T-helper 1 cell (primary cell): Measurements from ENCODE around the gene MAP7.

Experiments used
- DNase-seq, 5 donors: peaks; one replicate each; pipeline ENCODE4 v3.0.0-alpha.2; 2012 to 2020

The MAP7 gene

GRCh38 chr6:136370988-136371728, 179.1 kb downstream of the MAP7 start:
- DNase-seq, result no peak

DNA sequence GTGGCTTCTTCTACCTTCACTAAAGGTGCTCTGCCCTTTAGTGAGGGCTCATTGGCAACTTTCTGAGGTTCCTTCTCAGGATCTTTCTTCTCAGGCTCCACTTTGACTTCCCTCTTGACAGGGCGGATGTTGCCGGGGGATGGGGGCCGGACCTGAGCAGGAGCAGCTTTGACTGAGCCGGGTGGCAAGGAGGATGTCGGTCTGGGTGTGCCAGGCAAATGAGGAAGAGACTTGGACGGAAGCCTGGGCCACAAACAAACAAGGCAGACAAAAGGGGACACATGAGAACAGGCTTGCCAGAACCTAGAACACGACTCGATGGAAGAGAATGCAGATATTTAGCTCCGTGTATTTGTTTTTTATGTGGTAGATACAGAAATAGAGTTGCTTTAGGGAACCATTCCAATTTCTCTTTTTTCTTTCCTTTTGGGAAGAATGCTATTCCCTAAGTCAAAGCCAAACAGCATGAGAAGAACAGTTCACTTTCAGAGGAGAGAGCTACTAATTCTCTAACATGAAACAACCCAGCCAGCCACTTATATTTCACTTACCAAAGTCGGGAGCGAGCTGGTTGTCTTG, 184.4 kb downstream of the MAP7 start:
- DNase-seq, result peak in 1 of 5 donors; percentile 50

DNA sequence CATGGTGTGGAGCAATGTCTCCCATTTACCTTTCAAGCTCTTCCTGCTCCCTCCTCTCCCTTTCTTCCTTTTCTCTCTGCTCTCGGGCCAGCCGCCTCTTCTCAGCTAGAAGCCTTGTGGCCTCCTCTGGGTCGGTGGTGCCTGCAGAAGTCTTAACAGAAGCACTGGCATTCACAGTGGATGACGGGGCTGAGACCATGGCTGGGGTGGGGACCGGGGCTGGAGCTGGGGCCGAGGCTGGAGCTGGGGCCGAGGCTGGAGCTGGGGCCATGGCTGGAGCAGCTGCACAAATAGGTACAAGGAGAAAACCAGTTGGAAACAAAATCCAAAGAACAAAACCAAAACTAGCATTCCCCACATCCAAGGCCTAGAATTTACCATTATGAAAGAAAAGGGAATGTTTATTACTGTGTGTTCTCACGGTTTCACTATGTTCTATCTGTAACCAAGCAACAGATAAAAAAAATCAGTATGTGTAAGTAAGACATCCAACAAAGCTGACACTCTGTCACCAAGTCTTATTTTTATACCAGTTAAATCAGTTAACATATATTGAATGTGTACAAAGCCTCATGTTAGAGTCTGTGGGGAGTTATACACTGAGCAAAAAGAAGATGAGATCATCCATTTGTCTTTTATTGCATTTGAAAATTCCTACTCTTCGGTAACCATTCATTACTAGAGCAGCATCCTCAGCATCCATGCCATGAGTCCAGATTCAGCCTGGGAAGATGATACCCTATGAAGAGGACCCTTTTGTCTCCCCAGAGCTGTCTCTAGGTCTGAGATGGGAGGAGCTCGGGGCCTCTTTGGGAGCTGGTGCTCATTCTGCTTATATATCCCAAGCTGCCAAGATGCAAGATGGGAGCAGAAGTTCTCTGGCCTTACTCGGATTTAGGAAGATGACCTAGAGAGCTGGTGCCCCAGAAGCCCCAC, 187.5 kb downstream of the MAP7 start:
- DNase-seq, result no peak

DNA sequence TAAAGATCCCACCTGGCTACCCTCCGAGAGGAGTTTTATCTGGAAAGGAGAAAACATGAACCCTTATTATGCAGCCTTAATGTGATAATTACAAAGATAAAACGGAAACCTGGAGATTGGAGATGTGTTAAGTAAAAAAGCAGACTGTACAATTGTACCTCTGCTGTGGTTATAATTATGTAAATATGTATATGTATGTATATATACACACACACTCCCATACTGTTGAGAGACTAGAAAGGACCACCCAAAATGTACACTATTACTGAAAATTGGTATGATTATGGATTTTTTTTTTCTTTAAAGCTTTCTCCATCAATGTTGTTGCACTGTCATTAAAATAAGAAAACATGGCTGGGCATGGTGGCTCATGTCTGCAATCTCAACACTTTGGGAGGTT, 188.4 kb downstream of the MAP7 start:
- no peak for DNase-seq

- no peak for DNase-seq
Observed at GRCh38 chr6:136360783-136361182, 189.4 kb downstream of the MAP7 start.

DNA sequence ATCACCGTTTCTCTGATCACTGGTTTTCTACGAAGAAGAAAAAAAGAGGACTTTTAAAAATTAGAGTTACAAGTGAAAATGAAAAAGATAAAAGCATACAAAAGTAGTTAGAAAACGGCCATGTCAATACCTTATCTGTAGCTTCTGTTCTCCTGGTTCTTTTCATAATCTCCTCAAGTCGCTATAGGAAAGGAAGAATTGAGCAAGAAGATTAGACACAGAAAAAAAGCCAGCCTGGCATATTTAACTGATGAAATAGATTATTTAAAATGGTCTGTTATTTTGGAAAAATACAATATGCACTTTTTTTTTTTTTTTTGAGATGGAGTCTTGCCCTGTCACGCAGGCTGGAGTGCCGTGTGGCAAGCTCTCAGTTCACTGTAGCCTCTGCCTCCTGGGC, 190.4 kb downstream of the MAP7 start:
- DNase-seq, result no peak

DNA sequence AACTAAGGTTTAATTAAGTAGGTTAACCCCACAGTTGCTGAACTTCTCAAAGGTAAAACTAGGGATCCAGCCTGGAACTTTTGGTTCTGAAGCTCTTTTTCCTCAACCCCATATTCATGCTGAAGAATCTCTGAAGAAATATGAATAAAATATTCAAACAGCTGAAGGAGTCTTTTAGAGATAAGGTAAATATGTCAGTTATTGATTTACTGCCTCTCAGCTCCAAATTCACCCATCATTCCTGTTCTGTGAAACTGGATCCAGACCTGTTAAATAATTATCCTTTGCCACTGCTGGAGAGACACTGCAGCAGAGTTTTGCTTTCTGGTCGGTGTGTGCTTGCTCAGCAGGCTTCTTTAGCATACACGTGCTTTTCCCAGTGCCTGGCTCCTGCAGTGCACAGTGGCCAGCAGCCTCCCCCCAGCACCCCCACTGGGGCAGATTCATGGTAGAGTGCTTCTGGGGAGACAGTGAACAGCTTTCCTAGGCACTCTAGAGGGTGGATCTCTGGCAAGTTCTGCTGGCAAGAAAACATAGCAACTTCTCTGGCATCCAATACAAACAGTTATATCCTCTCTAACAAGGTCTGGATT, 198.6 kb downstream of the MAP7 start:
- DNase-seq, result no peak

DNA sequence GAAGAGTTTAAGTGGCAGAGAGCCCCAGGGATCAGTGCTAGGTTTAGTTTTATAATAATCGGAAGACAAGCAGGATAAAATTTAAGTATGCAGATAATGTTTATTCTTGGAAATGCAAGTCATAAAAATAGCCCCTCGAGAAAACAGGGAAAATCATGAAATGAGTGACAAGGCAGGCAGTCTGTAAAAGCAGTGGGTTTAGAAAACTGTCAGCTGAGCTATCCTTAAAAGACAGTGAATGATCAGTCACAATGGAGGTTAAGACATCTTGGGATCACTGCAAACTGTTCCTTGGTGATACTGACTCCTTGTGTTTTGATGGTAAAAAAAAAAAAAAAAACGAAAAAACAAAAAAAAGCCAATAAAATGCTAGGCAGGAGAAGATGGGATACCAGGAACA, 199.3 kb downstream of the MAP7 start:
- no peak for DNase-seq

- no peak for DNase-seq
Observed at GRCh38 chr6:136347847-136348246, 202.4 kb downstream of the MAP7 start.

DNA sequence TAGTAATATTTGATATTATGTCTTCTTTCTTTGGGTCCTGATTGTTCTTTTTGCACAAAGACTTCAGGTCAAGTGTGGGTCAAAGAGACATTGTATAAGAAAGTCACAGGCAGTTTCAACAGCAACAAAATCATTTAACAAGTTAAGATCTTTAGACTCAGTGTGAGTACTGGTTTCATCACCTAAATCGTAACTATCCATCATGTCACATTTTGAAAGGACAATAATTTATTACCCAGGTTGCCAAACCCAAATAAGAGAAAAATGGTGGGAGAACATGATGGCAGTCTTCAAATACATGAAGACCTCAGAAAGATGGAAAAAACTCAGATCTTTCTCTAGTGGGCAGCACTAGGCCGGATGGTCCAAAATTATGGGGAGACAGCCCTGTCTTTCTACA, 205.1 kb downstream of the MAP7 start:
- no peak for DNase-seq

DNA sequence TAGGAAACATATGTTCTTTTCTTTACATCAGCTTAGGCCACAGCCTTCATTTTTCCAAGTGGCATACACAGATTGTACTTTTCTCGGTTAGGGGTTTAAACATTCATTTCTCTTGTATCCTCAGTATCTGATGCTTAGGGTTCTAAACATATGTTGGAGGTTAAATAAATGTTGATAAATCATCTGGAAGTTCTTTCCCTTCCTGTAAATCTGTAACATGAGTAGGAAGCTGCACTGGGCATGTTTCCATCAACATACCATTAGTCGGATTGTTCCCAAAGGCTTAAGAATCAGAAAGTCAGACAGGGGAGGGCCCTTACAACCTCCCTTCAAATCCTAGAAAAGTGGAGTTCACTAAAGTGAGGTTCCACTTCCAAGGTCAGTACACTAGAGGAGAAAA, 205.8 kb downstream of the MAP7 start:
- DNase-seq, result no peak

DNA sequence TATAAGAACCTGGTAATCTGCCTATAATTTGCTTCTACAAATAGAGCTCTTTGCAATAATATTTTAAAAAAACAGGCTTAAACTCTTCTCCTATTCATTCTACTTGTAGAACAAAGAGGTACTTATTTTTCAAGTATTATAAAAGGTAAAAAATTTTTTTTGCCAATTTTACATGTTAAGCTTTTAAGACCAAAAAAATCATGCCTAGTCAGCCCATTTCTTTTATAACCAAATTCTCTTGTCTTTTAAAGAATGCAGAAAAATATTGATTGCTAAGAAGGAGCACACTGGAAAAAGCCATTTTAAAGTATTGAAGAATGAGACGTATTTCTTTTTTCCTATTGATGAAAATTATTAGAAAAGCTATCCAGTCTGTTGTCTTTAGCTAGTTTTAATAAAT, 206.5 kb downstream of the MAP7 start:
- DNase-seq, result no peak

DNA sequence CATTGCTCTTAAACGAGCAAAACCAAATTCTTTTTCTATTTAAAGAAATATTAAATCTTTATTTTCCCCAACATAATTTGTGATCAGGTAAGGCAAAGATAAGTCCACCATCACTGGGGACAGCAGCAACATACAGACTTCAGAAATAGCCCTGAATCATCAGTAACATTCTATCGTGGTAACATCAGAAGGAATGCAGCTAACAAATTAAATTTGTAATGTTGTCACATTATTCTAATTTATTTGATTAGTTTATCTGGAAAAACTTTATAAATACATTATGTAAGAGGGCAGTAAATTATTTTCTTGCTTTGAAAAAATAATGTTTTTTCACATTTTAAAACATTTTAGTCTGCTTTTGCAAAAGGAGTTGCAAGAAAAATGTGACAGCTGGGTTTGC, 206.9 kb downstream of the MAP7 start:
- DNase-seq, result no peak

GRCh38 chr6:136341967-136342366, 208.3 kb downstream of the MAP7 start:
- DNase-seq, result no peak

DNA sequence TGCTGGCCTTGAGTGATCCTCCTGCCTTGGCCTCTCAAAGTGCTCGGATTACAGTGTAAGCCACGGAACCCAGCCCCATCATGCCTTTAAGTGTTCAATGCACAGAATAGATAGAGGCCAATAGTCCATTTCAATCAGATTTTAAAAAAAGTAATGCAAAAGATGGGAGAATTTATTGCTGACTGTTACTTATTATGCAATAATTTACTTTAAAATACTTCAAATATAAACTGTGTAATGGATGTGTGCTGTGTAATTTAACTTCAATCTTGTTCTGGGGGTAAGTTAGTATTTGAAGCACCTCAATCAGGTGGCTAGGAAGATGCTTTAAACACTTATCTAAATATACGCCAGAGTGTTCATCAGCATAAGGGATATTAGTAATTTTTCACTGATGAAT, 208.9 kb downstream of the MAP7 start:
- no peak for DNase-seq

GRCh38 chr6:136338486-136338885, 211.7 kb downstream of the MAP7 start:
- DNase-seq, result no peak

DNA sequence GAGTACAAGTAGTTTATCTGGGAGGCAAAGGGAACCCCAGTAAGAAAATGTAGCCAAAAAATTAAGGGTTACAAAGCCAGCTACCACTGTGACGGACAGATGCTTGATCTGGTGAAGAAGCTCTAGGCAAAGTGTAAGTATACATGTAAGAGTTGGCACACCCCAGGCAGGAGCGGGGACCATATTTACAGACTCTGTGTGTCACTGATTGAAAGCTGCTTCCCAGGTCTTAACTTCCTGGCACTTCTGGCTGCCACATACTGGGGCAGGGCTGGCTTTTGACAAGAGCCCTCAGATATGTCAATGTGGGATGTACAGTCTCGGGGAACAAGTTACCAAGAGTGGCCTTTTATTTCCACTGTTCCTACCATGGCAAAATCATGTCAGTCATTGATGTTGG, 212.6 kb downstream of the MAP7 start:
- DNase-seq, result no peak

DNA sequence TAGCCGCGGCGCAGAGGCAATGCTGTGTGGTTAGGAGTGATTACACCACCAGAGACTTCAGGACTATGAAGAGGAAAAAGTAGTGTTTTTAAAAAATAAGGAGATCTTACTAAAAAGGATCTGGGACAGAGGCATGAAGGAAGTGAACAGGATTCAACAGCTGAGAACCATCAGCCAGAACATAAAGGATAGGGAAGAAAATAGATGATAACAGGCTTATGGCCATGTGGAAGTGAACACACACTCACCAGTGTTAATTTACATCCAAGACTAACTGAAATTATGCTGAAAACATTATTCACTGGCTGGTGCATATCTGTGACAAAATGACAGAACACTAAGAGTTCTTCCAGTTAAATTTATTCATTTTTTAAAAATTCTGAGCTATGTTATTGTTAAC, 213.1 kb downstream of the MAP7 start:
- no peak for DNase-seq

DNA sequence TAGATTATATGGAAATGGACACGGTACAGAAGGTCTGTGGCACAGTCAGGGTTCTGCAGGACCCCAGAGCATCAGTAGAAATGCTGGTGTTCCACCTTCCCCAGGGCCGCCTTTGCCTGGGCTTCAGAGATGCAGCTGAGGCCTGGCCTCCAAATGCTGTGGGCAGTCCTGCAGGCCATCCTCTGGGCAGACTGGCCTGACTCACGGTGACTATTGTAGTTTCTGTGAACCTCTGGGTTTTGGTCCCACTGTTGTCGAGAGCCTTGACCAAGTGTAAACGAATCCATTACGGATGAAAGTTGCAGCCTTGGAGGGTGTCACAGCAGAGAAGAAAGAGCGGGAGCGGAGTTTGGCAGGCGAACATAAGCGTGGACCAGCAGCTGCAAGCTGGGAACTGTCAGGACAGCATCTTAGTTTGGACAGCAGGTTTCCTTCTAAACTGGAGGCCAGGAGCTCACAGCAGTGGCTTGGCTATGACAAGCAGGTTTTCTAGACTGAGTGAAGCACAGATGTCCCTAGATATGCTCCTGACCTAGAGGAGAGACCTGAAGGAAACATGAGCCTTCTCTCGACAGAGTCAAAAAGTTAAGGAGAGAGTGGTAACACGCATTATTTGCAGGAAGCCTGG, 214.4 kb downstream of the MAP7 start:
- DNase-seq, result no peak

- no peak for DNase-seq
Observed at GRCh38 chr6:136334853-136335252, 215.4 kb downstream of the MAP7 start.

GRCh38 chr6:136334465-136334846, 215.8 kb downstream of the MAP7 start:
- DNase-seq, result no peak

GRCh38 chr6:136333824-136334464, 216.3 kb downstream of the MAP7 start:
- no peak for DNase-seq
